ENCODE results near the gene LCN6.

- TF ChIP-seq CTCF (IDR thresholded peaks at IDR 0.05; ENCODE audit: insufficient read depth, low read length, poor library complexity, severe bottlenecking) (no peak), EZH2phosphoT487 (conservative IDR thresholded peaks at IDR 0.05; ENCODE audit: low read length) (no peak)
Measured at GRCh38 chr9:136762915-136763648, 14.8 kb upstream of the LCN6 start.

All from SU-DHL-6 (cell line).